K562 (cell line): ENCODE measurements around the gene IRF6. TPM values are rescaled to one million over a fixed set of nuclear protein-coding genes. Genes with fewer than 3 reads are reported as not detected.

Source experiments
- CBFB ChIP-seq: sonication (generic); formaldehyde crosslinking; IDR thresholded peaks from 2 replicates; pipeline ENCODE4 v1.4.0; 2020; ENCODE audit warnings: mild to moderate bottlenecking, missing genetic modification reagents
- EHMT2 ChIP-seq: fragments of 450-650 bp; IDR thresholded peaks from 2 replicates; pipeline ENCODE4 v1.6.1; 2018; ENCODE audit warnings: antibody characterized with exemption
- ESRRB ChIP-seq: fragments of 250-450 bp; sonication (Bioruptor Pico); IDR thresholded peaks from 2 replicates; pipeline ENCODE4 v1.5.0; 2020; ENCODE audit warnings: mild to moderate bottlenecking, moderate library complexity, borderline replicate concordance
- GATA2 ChIP-seq: sonication (generic); formaldehyde crosslinking; IDR thresholded peaks from 2 replicates; pipeline ENCODE4 v1.4.0; 2020; ENCODE audit warnings: mild to moderate bottlenecking, missing genetic modification reagents
- TAF7 ChIP-seq: fragments of 450-650 bp; IDR thresholded peaks from 2 replicates; pipeline ENCODE4 v1.6.1; 2016; ENCODE audit warnings: missing genetic modification characterization, missing compliant biosample characterization
- ZNF318 ChIP-seq, 2 experiments: fragments of 450-650 bp; IDR thresholded peaks; 2 replicates each; pipeline ENCODE4 v1.6.1; 2016; ENCODE audit warnings: mild to moderate bottlenecking in 2 of 2, borderline replicate concordance in 1 of 2, low read depth in 1 of 2, moderate library complexity in 1 of 2
- polyA plus RNA-seq, 8 experiments: library from polyadenylated mRNA; depleted of rRNA in 4 of 8; stranded (reverse) in 5 of 8; unstranded in 3 of 8; fragments of >200 nt; fragmentation: Nextera tagmentation in 2 of 8; fragmentation: Illumina TruSeq in 1 of 8; extraction: Ambion mirVana in 2 of 8; extraction: Trizol in 1 of 8; gene quantifications; 2 replicates each; pipeline versions ENCODE4 v1.2.1 to v1.2.3, GENCODE V29; 2011 to 2014; ENCODE audit warnings: inconsistent platforms in 1 of 8, missing spikeins in 1 of 8
- total RNA-seq, 7 experiments: library from RNA; depleted of rRNA in 6 of 7; stranded (reverse); fragments of >200 nt in 6 of 7; fragmentation: Illumina TruSeq in 2 of 7; extraction: Trizol in 2 of 7; gene quantifications; 2 replicates each; pipeline versions ENCODE4 v1.2.1 to v1.2.3, GENCODE V29; 2011 to 2021; ENCODE audit warnings: low replicate concordance in 1 of 7
- TF ChIP-seq, protein P1 (sequence below), 2 experiments: fragments of 450-650 bp; IDR thresholded peaks; 2 replicates each; pipeline ENCODE4 v1.6.1; 2018; ENCODE audit warnings: mild to moderate bottlenecking in 2 of 2, low read depth in 1 of 2; ENCODE audit not compliant: partially characterized antibody in 2 of 2
- TF ChIP-seq, protein P2 (sequence below): sonication (generic); formaldehyde crosslinking; IDR thresholded peaks from 2 replicates; pipeline ENCODE4 v1.8.0; 2023; ENCODE audit warnings: mild to moderate bottlenecking, missing genetic modification reagents

The IRF6 gene
- total and polyA plus RNA-seq, 9 of the 15 experiments (the other 6 are each of a cell fraction or from before 2014, with no cell fraction given): 0.03 to 0.65 (median 0.17) TPM

- TF ChIP-seq, protein P1, sequence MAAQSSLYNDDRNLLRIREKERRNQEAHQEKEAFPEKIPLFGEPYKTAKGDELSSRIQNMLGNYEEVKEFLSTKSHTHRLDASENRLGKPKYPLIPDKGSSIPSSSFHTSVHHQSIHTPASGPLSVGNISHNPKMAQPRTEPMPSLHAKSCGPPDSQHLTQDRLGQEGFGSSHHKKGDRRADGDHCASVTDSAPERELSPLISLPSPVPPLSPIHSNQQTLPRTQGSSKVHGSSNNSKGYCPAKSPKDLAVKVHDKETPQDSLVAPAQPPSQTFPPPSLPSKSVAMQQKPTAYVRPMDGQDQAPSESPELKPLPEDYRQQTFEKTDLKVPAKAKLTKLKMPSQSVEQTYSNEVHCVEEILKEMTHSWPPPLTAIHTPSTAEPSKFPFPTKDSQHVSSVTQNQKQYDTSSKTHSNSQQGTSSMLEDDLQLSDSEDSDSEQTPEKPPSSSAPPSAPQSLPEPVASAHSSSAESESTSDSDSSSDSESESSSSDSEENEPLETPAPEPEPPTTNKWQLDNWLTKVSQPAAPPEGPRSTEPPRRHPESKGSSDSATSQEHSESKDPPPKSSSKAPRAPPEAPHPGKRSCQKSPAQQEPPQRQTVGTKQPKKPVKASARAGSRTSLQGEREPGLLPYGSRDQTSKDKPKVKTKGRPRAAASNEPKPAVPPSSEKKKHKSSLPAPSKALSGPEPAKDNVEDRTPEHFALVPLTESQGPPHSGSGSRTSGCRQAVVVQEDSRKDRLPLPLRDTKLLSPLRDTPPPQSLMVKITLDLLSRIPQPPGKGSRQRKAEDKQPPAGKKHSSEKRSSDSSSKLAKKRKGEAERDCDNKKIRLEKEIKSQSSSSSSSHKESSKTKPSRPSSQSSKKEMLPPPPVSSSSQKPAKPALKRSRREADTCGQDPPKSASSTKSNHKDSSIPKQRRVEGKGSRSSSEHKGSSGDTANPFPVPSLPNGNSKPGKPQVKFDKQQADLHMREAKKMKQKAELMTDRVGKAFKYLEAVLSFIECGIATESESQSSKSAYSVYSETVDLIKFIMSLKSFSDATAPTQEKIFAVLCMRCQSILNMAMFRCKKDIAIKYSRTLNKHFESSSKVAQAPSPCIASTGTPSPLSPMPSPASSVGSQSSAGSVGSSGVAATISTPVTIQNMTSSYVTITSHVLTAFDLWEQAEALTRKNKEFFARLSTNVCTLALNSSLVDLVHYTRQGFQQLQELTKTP (IDR thresholded peaks at IDR 0.05; ENCODE audit: low read depth in 1 of 2, partially characterized antibody in 2 of 2): peak; percentile 44 to 58
- TF ChIP-seq, protein P2, sequence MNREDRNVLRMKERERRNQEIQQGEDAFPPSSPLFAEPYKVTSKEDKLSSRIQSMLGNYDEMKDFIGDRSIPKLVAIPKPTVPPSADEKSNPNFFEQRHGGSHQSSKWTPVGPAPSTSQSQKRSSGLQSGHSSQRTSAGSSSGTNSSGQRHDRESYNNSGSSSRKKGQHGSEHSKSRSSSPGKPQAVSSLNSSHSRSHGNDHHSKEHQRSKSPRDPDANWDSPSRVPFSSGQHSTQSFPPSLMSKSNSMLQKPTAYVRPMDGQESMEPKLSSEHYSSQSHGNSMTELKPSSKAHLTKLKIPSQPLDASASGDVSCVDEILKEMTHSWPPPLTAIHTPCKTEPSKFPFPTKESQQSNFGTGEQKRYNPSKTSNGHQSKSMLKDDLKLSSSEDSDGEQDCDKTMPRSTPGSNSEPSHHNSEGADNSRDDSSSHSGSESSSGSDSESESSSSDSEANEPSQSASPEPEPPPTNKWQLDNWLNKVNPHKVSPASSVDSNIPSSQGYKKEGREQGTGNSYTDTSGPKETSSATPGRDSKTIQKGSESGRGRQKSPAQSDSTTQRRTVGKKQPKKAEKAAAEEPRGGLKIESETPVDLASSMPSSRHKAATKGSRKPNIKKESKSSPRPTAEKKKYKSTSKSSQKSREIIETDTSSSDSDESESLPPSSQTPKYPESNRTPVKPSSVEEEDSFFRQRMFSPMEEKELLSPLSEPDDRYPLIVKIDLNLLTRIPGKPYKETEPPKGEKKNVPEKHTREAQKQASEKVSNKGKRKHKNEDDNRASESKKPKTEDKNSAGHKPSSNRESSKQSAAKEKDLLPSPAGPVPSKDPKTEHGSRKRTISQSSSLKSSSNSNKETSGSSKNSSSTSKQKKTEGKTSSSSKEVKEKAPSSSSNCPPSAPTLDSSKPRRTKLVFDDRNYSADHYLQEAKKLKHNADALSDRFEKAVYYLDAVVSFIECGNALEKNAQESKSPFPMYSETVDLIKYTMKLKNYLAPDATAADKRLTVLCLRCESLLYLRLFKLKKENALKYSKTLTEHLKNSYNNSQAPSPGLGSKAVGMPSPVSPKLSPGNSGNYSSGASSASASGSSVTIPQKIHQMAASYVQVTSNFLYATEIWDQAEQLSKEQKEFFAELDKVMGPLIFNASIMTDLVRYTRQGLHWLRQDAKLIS (CRISPR knock-in tag): no peak; the same call in 1 of the 2 replicates
- TF ChIP-seq TAF7 (tag) (no peak), EHMT2 (peak; percentile 44; the same call in 1 of the 2 replicates), GATA2 (CRISPR knock-in tag) (peak; percentile 82), ZNF318 (IDR thresholded peaks at IDR 0.05; ENCODE audit: borderline replicate concordance in 1 of 2, low read depth in 1 of 2) (peak in 1 of 2 experiments; percentile 51; a peak in 1 of 4 replicates), CBFB (CRISPR knock-in tag) (0 out of 2 replicates have a peak, but pooled peaks have one; percentile 90), ESRRB (no peak)
- TF ChIP-seq, all 486 proteins: peak for 191
These were observed 21.7 kb upstream of the IRF6 start, which contains the start of gene UTP25 (continued) for GRCh38 chr1:209827384-209828262.
